IMR-90 (cell line): ENCODE data around the gene TMEM269. TPM values are rescaled to one million over a fixed set of nuclear protein-coding genes. Genes with fewer than 3 reads are reported as not detected.

Source experiments
- ATAC-seq: fragments of 200-7000 bp; cut with Tn5 transposase; 2 replicates; pipeline ENCODE4 v1.9.1; 2020; ENCODE audit warnings: low read depth, mild to moderate bottlenecking, moderate library complexity
- BruUV-seq: library from RNA; stranded (reverse); fragments of 400-500 nt; replicated peaks from 2 replicates; lab custom pipeline; 2021; lab: Mats Ljungman, UMichigan
- CTCF ChIA-PET: fragments of 300-600 bp; formaldehyde crosslinking; extraction: SDS; loops from one replicate; lab custom pipeline; 2021; ENCODE audit warnings: antibody characterized with exemption; lab: Yijun Ruan, JAX
- POLR2A ChIA-PET: fragments of 300-600 bp; sonication (Branson Sonifier 250); formaldehyde crosslinking; loops from one replicate; lab custom pipeline; 2022; ENCODE audit warnings: antibody characterized with exemption; ENCODE audit not compliant: unreplicated experiment; lab: Charles Lee
- DNase-seq: peaks from one replicate; pipeline ENCODE4 v3.0.0; 2013
- H2AFZ ChIP-seq: replicated peaks from 2 replicates; pipeline ENCODE3; 2013; ENCODE audit warnings: low read length, mild to moderate bottlenecking; ENCODE audit not compliant: poor library complexity
- H2AK5ac ChIP-seq: 2 replicates; pipeline ENCODE4 v1.6.1; 2013; ENCODE audit warnings: low read depth, low read length, inconsistent platforms
- H2AK9ac ChIP-seq: replicated peaks from 2 replicates; pipeline ENCODE3; 2013; ENCODE audit warnings: mild to moderate bottlenecking, low read depth, low read length, moderate library complexity; ENCODE audit not compliant: poor library complexity
- H2BK120ac ChIP-seq: 2 replicates; pipeline ENCODE4 v1.6.1; 2013; ENCODE audit warnings: low read depth, low read length, inconsistent platforms
- H2BK15ac ChIP-seq: 3 replicates; pipeline ENCODE4 v1.6.1; 2013; ENCODE audit warnings: low read depth, low read length, inconsistent platforms
- H2BK20ac ChIP-seq: 2 replicates; pipeline ENCODE4 v1.6.1; 2013; ENCODE audit warnings: low read depth, mild to moderate bottlenecking, inconsistent platforms, low read length, moderate library complexity
- H2BK5ac ChIP-seq: 2 replicates; pipeline ENCODE4 v1.6.1; 2013; ENCODE audit warnings: mild to moderate bottlenecking, low read depth, low read length, inconsistent platforms; ENCODE audit not compliant: poor library complexity, severe bottlenecking
- H3K14ac ChIP-seq: replicated peaks from 2 replicates; pipeline ENCODE4 v1.6.1; 2013; ENCODE audit warnings: low read depth, low read length, inconsistent platforms
- H3K18ac ChIP-seq: 2 replicates; pipeline ENCODE4 v1.6.1; 2013; ENCODE audit warnings: low read depth, low read length, control low read depth
- H3K23ac ChIP-seq: 2 replicates; pipeline ENCODE4 v1.6.1; 2013; ENCODE audit warnings: low read depth, low read length, inconsistent platforms
- H3K27ac ChIP-seq: 2 replicates; pipeline ENCODE4 v1.5.1; 2013; ENCODE audit warnings: mild to moderate bottlenecking, control low read depth, low read length; ENCODE audit not compliant: insufficient read depth
- H3K27me3 ChIP-seq: 2 replicates; pipeline ENCODE4 v1.6.1; 2013; ENCODE audit warnings: low read length; ENCODE audit not compliant: control insufficient read depth, insufficient read depth
- H3K36me3 ChIP-seq: 2 replicates; pipeline ENCODE4 v1.6.1; 2013; ENCODE audit warnings: low read length, mixed read lengths; ENCODE audit not compliant: control insufficient read depth, insufficient read depth
- H3K4ac ChIP-seq: 2 replicates; pipeline ENCODE4 v1.6.1; 2013; ENCODE audit warnings: low read depth, low read length, inconsistent platforms
- H3K4me1 ChIP-seq: 2 replicates; pipeline ENCODE4 v1.6.1; 2013; ENCODE audit warnings: low read length, mixed read lengths; ENCODE audit not compliant: control insufficient read depth, insufficient read depth
- H3K4me2 ChIP-seq: 2 replicates; pipeline ENCODE4 v1.6.1; 2013; ENCODE audit warnings: low read depth, mild to moderate bottlenecking, control low read depth, low read length, moderate library complexity
- H3K4me3 ChIP-seq: 2 replicates; pipeline ENCODE4 v1.5.1; 2013; ENCODE audit warnings: low read depth, mild to moderate bottlenecking, control low read depth, low read length, moderate library complexity; ENCODE audit not compliant: insufficient read depth
- H3K56ac ChIP-seq: 2 replicates; pipeline ENCODE4 v1.6.1; 2013; ENCODE audit warnings: low read length, inconsistent platforms; ENCODE audit not compliant: insufficient read depth; ENCODE audit errors: extremely low read depth
- H3K79me1 ChIP-seq, 2 experiments: 2 replicates each; pipeline ENCODE4 v1.6.1; 2013; ENCODE audit warnings: low read length in 2 of 2, inconsistent platforms in 1 of 2, low read depth in 1 of 2
- H3K9ac ChIP-seq: 2 replicates; pipeline ENCODE4 v1.6.1; 2013; ENCODE audit warnings: low read depth, low read length, control low read depth
- H3K9me1 ChIP-seq: 2 replicates; pipeline ENCODE4 v1.6.1; 2013; ENCODE audit warnings: low read length, inconsistent platforms; ENCODE audit not compliant: insufficient read depth
- H3K9me3 ChIP-seq: 2 replicates; pipeline ENCODE4 v1.6.1; 2013; ENCODE audit warnings: low read length; ENCODE audit not compliant: control insufficient read depth, insufficient read depth
- H4K20me1 ChIP-seq: 2 replicates; pipeline ENCODE4 v1.6.1; 2013; ENCODE audit warnings: low read length, inconsistent platforms; ENCODE audit not compliant: insufficient read depth
- H4K5ac ChIP-seq: 2 replicates; pipeline ENCODE4 v1.6.1; 2013; ENCODE audit warnings: mild to moderate bottlenecking, low read depth, low read length, control low read depth
- H4K8ac ChIP-seq, 2 experiments: 2 replicates each; pipeline ENCODE4 v1.6.1; 2013; ENCODE audit warnings: low read depth in 2 of 2, low read length in 2 of 2, control low read depth in 1 of 2, inconsistent platforms in 1 of 2
- H4K91ac ChIP-seq: 2 replicates; pipeline ENCODE4 v1.6.1; 2013; ENCODE audit warnings: low read depth, low read length, inconsistent platforms; ENCODE audit not compliant: insufficient read depth
- BHLHE40 ChIP-seq: fragments of 150-350 bp; IDR thresholded peaks from 2 replicates; pipeline ENCODE4 v1.6.1; 2016; ENCODE audit warnings: mild to moderate bottlenecking, low read depth, low read length
- CEBPB ChIP-seq: IDR thresholded peaks from 2 replicates; pipeline ENCODE4 v1.6.1; 2012; ENCODE audit warnings: low read depth, low read length, improper control_type of control experiment
- CHD1 ChIP-seq: IDR thresholded peaks from 2 replicates; pipeline ENCODE4 v1.6.1; 2012; ENCODE audit warnings: low read depth, low read length, improper control_type of control experiment
- FOS ChIP-seq: fragments of 150-350 bp; IDR thresholded peaks from 2 replicates; pipeline ENCODE4 v1.6.1; 2016; ENCODE audit warnings: low read depth, low read length
- MAFK ChIP-seq: IDR thresholded peaks from 2 replicates; pipeline ENCODE4 v1.6.1; 2012; ENCODE audit warnings: low read depth, low read length, improper control_type of control experiment
- MAZ ChIP-seq: IDR thresholded peaks from 2 replicates; pipeline ENCODE4 v1.6.1; 2012; ENCODE audit warnings: low read depth, mild to moderate bottlenecking, low read length, improper control_type of control experiment, moderate library complexity, borderline replicate concordance
- POLR2A ChIP-seq: IDR thresholded peaks from 2 replicates; pipeline ENCODE4 v1.6.1; 2012; ENCODE audit warnings: mild to moderate bottlenecking, low read depth, low read length
- RCOR1 ChIP-seq: IDR thresholded peaks from 2 replicates; pipeline ENCODE4 v1.6.1; 2012; ENCODE audit warnings: mild to moderate bottlenecking, low read length, improper control_type of control experiment; ENCODE audit not compliant: insufficient replicate concordance
- RFX5 ChIP-seq: IDR thresholded peaks from 2 replicates; pipeline ENCODE4 v1.8.0; 2012; ENCODE audit warnings: low read depth, mild to moderate bottlenecking, low read length, moderate library complexity
- SMC3 ChIP-seq: fragments of 150-350 bp; IDR thresholded peaks from 2 replicates; pipeline ENCODE4 v1.6.1; 2016; ENCODE audit warnings: low read depth, mild to moderate bottlenecking, antibody characterized with exemption, low read length, moderate library complexity
- WGBS, 2 experiments: methylation state at CpG; one replicate each; pipeline versions ENCODE4 v1.1.5 to v1.1.7; 2013; ENCODE audit warnings: missing lambda C conversion rate in 2 of 2; ENCODE audit not compliant: insufficient read length in 1 of 2; ENCODE audit errors: extremely low coverage in 2 of 2; 5-methylcytosine and 5-hydroxymethylcytosine counted together
- dilution Hi-C: fragments of 300-500 bp; cut with HindIII; formaldehyde crosslinking; loops from one replicate; pipeline ENCODE4 v1.14.3; 2018; ENCODE audit warnings: low sequenced_read_pairs; ENCODE audit not compliant: unreplicated experiment
- in situ Hi-C: fragments of 300-500 bp; cut with MboI; formaldehyde crosslinking; loops from 3 replicates; pipeline ENCODE4 v1.14.3; 2019; ENCODE audit warnings: low sequenced_read_pairs, inconsistent platforms, mixed read lengths
- intact Hi-C: fragments of 100-400 bp; cut with micrococcal nuclease; formaldehyde crosslinking; loops from 2 replicates; pipeline ENCODE4 v1.10.0; 2022
- polyA plus RNA-seq, 3 experiments: library from polyadenylated mRNA; depleted of rRNA; stranded (reverse); fragments of >200 nt; gene quantifications; 2 replicates each; pipeline ENCODE4 v1.2.3, GENCODE V29; 2012; ENCODE audit warnings: low replicate concordance in 1 of 3
- total RNA-seq: library from RNA; depleted of rRNA; stranded (reverse); fragments of >200 nt; gene quantifications from 2 replicates; pipeline ENCODE4 v1.2.3, GENCODE V29; 2012
- TF ChIP-seq, protein P1 (sequence below): conservative IDR thresholded peaks from 2 replicates; pipeline ENCODE4 v1.5.1; 2012; ENCODE audit warnings: mild to moderate bottlenecking, low read depth, low read length, improper control_type of control experiment
- TF ChIP-seq, protein P2 (sequence below): fragments of 150-350 bp; IDR thresholded peaks from 2 replicates; pipeline ENCODE4 v1.6.1; 2017; ENCODE audit warnings: mild to moderate bottlenecking, antibody characterized with exemption, low read length, low read depth
- TF ChIP-seq, protein P3 (sequence below): fragments of 150-350 bp; IDR thresholded peaks from 2 replicates; pipeline ENCODE4 v1.6.1; 2016; ENCODE audit warnings: low read depth, mild to moderate bottlenecking, low read length, moderate library complexity, borderline replicate concordance

TMEM269 gene
- total and polyA plus RNA-seq, 2 of the 4 experiments (the other 2 are of a cell fraction), result not detected

- no peak overlapping the region for H3K4me3 ChIP-seq
- H2AK5ac ChIP-seq, result no peak overlapping the region
- ChIA-PET POLR2A (interaction anchor here (0.5 kb wide), 1 partner anchor 20 kb away, joined by 3 read pairs; no protein-coding TSS in a partner anchor), CTCF (no interaction called here)
- no TSS peak for BruUV-seq
- TF ChIP-seq, protein P1, sequence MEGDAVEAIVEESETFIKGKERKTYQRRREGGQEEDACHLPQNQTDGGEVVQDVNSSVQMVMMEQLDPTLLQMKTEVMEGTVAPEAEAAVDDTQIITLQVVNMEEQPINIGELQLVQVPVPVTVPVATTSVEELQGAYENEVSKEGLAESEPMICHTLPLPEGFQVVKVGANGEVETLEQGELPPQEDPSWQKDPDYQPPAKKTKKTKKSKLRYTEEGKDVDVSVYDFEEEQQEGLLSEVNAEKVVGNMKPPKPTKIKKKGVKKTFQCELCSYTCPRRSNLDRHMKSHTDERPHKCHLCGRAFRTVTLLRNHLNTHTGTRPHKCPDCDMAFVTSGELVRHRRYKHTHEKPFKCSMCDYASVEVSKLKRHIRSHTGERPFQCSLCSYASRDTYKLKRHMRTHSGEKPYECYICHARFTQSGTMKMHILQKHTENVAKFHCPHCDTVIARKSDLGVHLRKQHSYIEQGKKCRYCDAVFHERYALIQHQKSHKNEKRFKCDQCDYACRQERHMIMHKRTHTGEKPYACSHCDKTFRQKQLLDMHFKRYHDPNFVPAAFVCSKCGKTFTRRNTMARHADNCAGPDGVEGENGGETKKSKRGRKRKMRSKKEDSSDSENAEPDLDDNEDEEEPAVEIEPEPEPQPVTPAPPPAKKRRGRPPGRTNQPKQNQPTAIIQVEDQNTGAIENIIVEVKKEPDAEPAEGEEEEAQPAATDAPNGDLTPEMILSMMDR, result no peak
- TF ChIP-seq FOS, result no peak
- TF ChIP-seq, protein P2, sequence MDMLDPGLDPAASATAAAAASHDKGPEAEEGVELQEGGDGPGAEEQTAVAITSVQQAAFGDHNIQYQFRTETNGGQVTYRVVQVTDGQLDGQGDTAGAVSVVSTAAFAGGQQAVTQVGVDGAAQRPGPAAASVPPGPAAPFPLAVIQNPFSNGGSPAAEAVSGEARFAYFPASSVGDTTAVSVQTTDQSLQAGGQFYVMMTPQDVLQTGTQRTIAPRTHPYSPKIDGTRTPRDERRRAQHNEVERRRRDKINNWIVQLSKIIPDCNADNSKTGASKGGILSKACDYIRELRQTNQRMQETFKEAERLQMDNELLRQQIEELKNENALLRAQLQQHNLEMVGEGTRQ, result no peak
- TF ChIP-seq POLR2A, result no peak
- no peak for TF ChIP-seq RCOR1
- no peak for TF ChIP-seq MAZ
- TF ChIP-seq CHD1, result no peak
- TF ChIP-seq, protein P3, sequence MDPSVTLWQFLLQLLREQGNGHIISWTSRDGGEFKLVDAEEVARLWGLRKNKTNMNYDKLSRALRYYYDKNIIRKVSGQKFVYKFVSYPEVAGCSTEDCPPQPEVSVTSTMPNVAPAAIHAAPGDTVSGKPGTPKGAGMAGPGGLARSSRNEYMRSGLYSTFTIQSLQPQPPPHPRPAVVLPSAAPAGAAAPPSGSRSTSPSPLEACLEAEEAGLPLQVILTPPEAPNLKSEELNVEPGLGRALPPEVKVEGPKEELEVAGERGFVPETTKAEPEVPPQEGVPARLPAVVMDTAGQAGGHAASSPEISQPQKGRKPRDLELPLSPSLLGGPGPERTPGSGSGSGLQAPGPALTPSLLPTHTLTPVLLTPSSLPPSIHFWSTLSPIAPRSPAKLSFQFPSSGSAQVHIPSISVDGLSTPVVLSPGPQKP, result no peak
- no peak for TF ChIP-seq SMC3
- TF ChIP-seq RFX5, result no peak
- TF ChIP-seq MAFK, result no peak
- no peak for TF ChIP-seq BHLHE40
- no peak for TF ChIP-seq CEBPB
- H4K5ac ChIP-seq, result no peak overlapping the region
- H3K4me2 ChIP-seq, result no peak overlapping the region
- WGBS, 2 experiments, result no CpG with 5 or more reads among the region's 4 CpGs
- DNase-seq, result no peak
- no peaks in the 10 kb centered on the region; the same call in 1 of the 2 replicates for H3K27me3 ChIP-seq
- H2BK20ac ChIP-seq, result no peak overlapping the region
- no peak overlapping the region for H3K18ac ChIP-seq
- H3K9ac ChIP-seq, result no peak overlapping the region
- H3K14ac ChIP-seq, result no peak overlapping the region
- peaks cover 1% of the 10 kb centered on the region; the same call in 1 of the 2 replicates for H3K9me1 ChIP-seq
- no peak overlapping the region for H4K8ac ChIP-seq
- H3K4ac ChIP-seq, result no peak overlapping the region
- ATAC-seq, result no peak
- no peak overlapping the region for H2AK9ac ChIP-seq
- H3K79me1 ChIP-seq, result no peaks in the 10 kb centered on the region; a peak in 1 of 4 replicates
- H4K91ac ChIP-seq, result no peak overlapping the region
- H3K36me3 ChIP-seq, result peaks cover 12% of the 10 kb centered on the region
- peaks cover 9% of the 10 kb centered on the region for H4K20me1 ChIP-seq
- dilution Hi-C loops (no loop called here), intact Hi-C loops (no loop called here), in situ Hi-C loops (no loop called here)
- no peak overlapping the region for H3K27ac ChIP-seq
- no peaks in the 10 kb centered on the region for H3K9me3 ChIP-seq
- no peak overlapping the region for H2BK120ac ChIP-seq
- no peak overlapping the region for H2BK15ac ChIP-seq
- no peak overlapping the region for H3K23ac ChIP-seq
- H2AFZ ChIP-seq, result peak overlapping the region; percentile 52
- H3K56ac ChIP-seq, result no peak overlapping the region
- H3K4me1 ChIP-seq, result no peaks in the 10 kb centered on the region
- no peak overlapping the region for H2BK5ac ChIP-seq
Measured at GRCh38 chr1:42741706-42742105, 43.1 kb upstream of the TMEM269 start.
